ENCODE results near the gene NLRC4. TPM values are rescaled to one million over a fixed set of nuclear protein-coding genes. Genes with fewer than 3 reads are reported as not detected.

NLRC4 gene
- total RNA-seq, 1 donor from 2014 or later, result 0.70 TPM

Other genes with a start within 250 kb of the NLRC4 start
- 25.9 TPM for gene DPY30, start 225.1 kb downstream of the NLRC4 start, total RNA-seq
- gene SPAST, start 201.3 kb downstream of the NLRC4 start, total RNA-seq, result 9.4 TPM
- 10.0 TPM for gene SLC30A6, start 99.0 kb downstream of the NLRC4 start, total RNA-seq
- 36.6 TPM for gene YIPF4, start 13.0 kb upstream of the NLRC4 start, total RNA-seq
- gene BIRC6, start 92.1 kb upstream of the NLRC4 start, total RNA-seq, result 39.9 TPM

Measured in left lobe of liver (tissue), 1 donor.